Mesodermal cell (in vitro differentiated cells): ENCODE results near the gene FGFRL1.

Experiments
- H3K27ac ChIP-seq: 2 replicates; pipeline ENCODE4 v1.7.0; 2013; ENCODE audit warnings: mild to moderate bottlenecking, low read depth, low read length, moderate library complexity; ENCODE audit not compliant: severe bottlenecking
- H3K36me3 ChIP-seq: 2 replicates; pipeline ENCODE4 v1.7.1; 2013; ENCODE audit warnings: mild to moderate bottlenecking, low read length, moderate library complexity; ENCODE audit not compliant: control insufficient read depth, insufficient read depth
- H3K4me1 ChIP-seq: one replicate; pipeline ENCODE4 v1.7.1; 2013; ENCODE audit warnings: mild to moderate bottlenecking, low read length; ENCODE audit not compliant: insufficient read depth, control insufficient read depth, poor library complexity, severe bottlenecking
- H3K4me3 ChIP-seq: 2 replicates; pipeline ENCODE4 v1.7.0; 2013; ENCODE audit warnings: low read length, control low read depth, mild to moderate bottlenecking; ENCODE audit not compliant: insufficient read depth, poor library complexity, severe bottlenecking; ENCODE audit errors: extremely low read depth
- H3K9me3 ChIP-seq: 2 replicates; pipeline ENCODE4 v1.7.1; 2013; ENCODE audit warnings: mild to moderate bottlenecking, low read length, moderate library complexity; ENCODE audit not compliant: control insufficient read depth
- WGBS, 2 experiments: methylation state at CpG; one replicate each; pipeline ENCODE4 v1.1.5; 2013; ENCODE audit warnings: missing lambda C conversion rate in 2 of 2; ENCODE audit not compliant: insufficient coverage in 2 of 2; 5-methylcytosine and 5-hydroxymethylcytosine counted together

The FGFRL1 gene

GRCh38 chr4:1036095-1036494 is 24.7 kb downstream of the FGFRL1 start:
- Histone ChIP-seq H3K36me3 (no peaks in the 10 kb centered on the region), H3K4me1 (peaks cover 34% of the 10 kb centered on the region), H3K9me3 (no peaks in the 10 kb centered on the region), H3K27ac (no peak overlapping the region), H3K4me3 (no peak overlapping the region)
- whole genome bisulfite sequencing, 2 experiments, result 95 to 100% methylated on average over 8 to 9 of the region's 15 CpGs

GRCh38 chr4:1036976-1037810 is 25.8 kb downstream of the FGFRL1 start:
- H3K4me3 ChIP-seq, result no peak overlapping the region
- H3K27ac ChIP-seq, result no peak overlapping the region
- 81 to 82% methylated on average over 12 to 19 of the region's 26 CpGs for WGBS, 2 experiments
- H3K9me3 ChIP-seq, result no peaks in the 10 kb centered on the region
- H3K36me3 ChIP-seq, result no peaks in the 10 kb centered on the region
- H3K4me1 ChIP-seq, result peaks cover 45% of the 10 kb centered on the region

- no peaks in the 10 kb centered on the region for H3K36me3 ChIP-seq
- no peak overlapping the region for H3K27ac ChIP-seq
- no peaks in the 10 kb centered on the region for H3K9me3 ChIP-seq
- peaks cover 46% of the 10 kb centered on the region for H3K4me1 ChIP-seq
- WGBS, 2 experiments, result 86 to 94% methylated on average over 10 to 12 of the region's 16 CpGs
- no peak overlapping the region for H3K4me3 ChIP-seq
Measured at GRCh38 chr4:1038948-1039492, 27.6 kb downstream of the FGFRL1 start.

GRCh38 chr4:1039493-1040343 is 28.3 kb downstream of the FGFRL1 start:
- 73 to 80% methylated on average over 13 to 17 of the region's 20 CpGs for WGBS, 2 experiments
- Histone ChIP-seq H3K9me3 (no peaks in the 10 kb centered on the region), H3K36me3 (no peaks in the 10 kb centered on the region), H3K4me3 (no peak overlapping the region), H3K4me1 (peaks cover 50% of the 10 kb centered on the region), H3K27ac (no peak overlapping the region)

- Histone ChIP-seq H3K9me3 (no peaks in the 10 kb centered on the region), H3K27ac (no peak overlapping the region)
- 97% methylated on average over 17 to 19 of the region's 21 CpGs for WGBS, 2 experiments
Measured at GRCh38 chr4:1040344-1041146, 29.1 kb downstream of the FGFRL1 start.

GRCh38 chr4:1041147-1041935 is 29.9 kb downstream of the FGFRL1 start:
- H3K36me3 ChIP-seq, result no peaks in the 10 kb centered on the region
- H3K4me3 ChIP-seq, result no peak overlapping the region
- H3K4me1 ChIP-seq, result peaks cover 52% of the 10 kb centered on the region
- H3K27ac ChIP-seq, result peak overlapping the region; percentile 18
- WGBS, 2 experiments, result 47% methylated on average over 22 to 24 of the region's 36 CpGs
- H3K9me3 ChIP-seq, result no peaks in the 10 kb centered on the region

More at GRCh38 chr4:1040344-1041146, 29.1 kb downstream of the FGFRL1 start:
- no peaks in the 10 kb centered on the region for H3K36me3 ChIP-seq
- no peak overlapping the region for H3K4me3 ChIP-seq
- H3K4me1 ChIP-seq, result peaks cover 57% of the 10 kb centered on the region

GRCh38 chr4:1041936-1042330 is 30.5 kb downstream of the FGFRL1 start:
- Histone ChIP-seq H3K36me3 (no peaks in the 10 kb centered on the region), H3K9me3 (no peaks in the 10 kb centered on the region), H3K27ac (peak overlapping the region; percentile 18), H3K4me1 (peaks cover 49% of the 10 kb centered on the region), H3K4me3 (no peak overlapping the region)
- WGBS, 2 experiments, result 83 to 89% methylated on average over 7 of the region's 8 CpGs

- Histone ChIP-seq H3K27ac (no peak overlapping the region), H3K9me3 (no peaks in the 10 kb centered on the region), H3K36me3 (no peaks in the 10 kb centered on the region), H3K4me1 (peaks cover 50% of the 10 kb centered on the region), H3K4me3 (no peak overlapping the region)
- 93 to 98% methylated on average over 4 to 10 of the region's 17 CpGs for WGBS, 2 experiments
Measured at GRCh38 chr4:1042352-1043055, 31.1 kb downstream of the FGFRL1 start.

- no peaks in the 10 kb centered on the region for H3K36me3 ChIP-seq
- H3K9me3 ChIP-seq, result no peaks in the 10 kb centered on the region
- no peak overlapping the region for H3K4me3 ChIP-seq
- WGBS, 2 experiments, result 48 to 76% methylated on average over 4 to 7 of the region's 7 CpGs
- H3K27ac ChIP-seq, result peak overlapping the region; percentile 95
- peaks cover 50% of the 10 kb centered on the region for H3K4me1 ChIP-seq
Measured at GRCh38 chr4:1043162-1043561, 31.7 kb downstream of the FGFRL1 start.
